B cell (primary cell): ENCODE results near the gene THADA. TPM values are rescaled to one million over a fixed set of nuclear protein-coding genes. Genes with fewer than 3 reads are reported as not detected.

Experiments used
- ATAC-seq: fragments of 200-7000 bp; cut with Tn5 transposase; one replicate; pipeline ENCODE4 v1.10.0; 2021; ENCODE audit warnings: low read depth, mild to moderate bottlenecking, moderate number of reproducible peaks, moderate library complexity
- CTCF ChIA-PET: fragments of 350-600 bp; sonication (Branson Sonifier 250); formaldehyde crosslinking; loops from one replicate; lab custom pipeline; 2021; ENCODE audit warnings: antibody characterized with exemption, inconsistent platforms; lab: Charles Lee
- POLR2A ChIA-PET: fragments of 350-600 bp; sonication (Branson Sonifier 250); formaldehyde crosslinking; loops from one replicate; lab custom pipeline; 2021; ENCODE audit warnings: antibody characterized with exemption; lab: Charles Lee
- DNase-seq: peaks from one replicate; pipeline ENCODE4 v3.0.0; 2013
- H2AFZ ChIP-seq: 2 replicates; pipeline ENCODE4 v1.6.1; 2012; ENCODE audit warnings: mild to moderate bottlenecking, low read depth, low read length; ENCODE audit not compliant: insufficient read depth, poor library complexity, severe bottlenecking
- H3K27ac ChIP-seq, 2 donors: 1 replicate in 1 of 2; 2 replicates in 1 of 2; pipeline ENCODE4 v1.5.1; 2012 to 2013; ENCODE audit warnings: low read length in 2 of 2, mild to moderate bottlenecking in 2 of 2, moderate library complexity in 1 of 2
- H3K27me3 ChIP-seq, 4 experiments: fragments of 200-600 bp in 1 of 4; sonication (generic) in 1 of 4; replicated peaks in 1 of 4; 1 replicate in 2 of 4; 2 replicates in 2 of 4; pipeline versions ENCODE4 v1.6.1 to v1.7.0; 2013 to 2016; ENCODE audit warnings: low read length in 3 of 4, mild to moderate bottlenecking in 2 of 4, mixed read lengths in 1 of 4, moderate library complexity in 1 of 4; ENCODE audit not compliant: insufficient read depth in 4 of 4, control insufficient read depth in 3 of 4; ENCODE audit errors: control extremely low read depth in 1 of 4
- H3K36me3 ChIP-seq, 2 experiments: replicated peaks in 1 of 2; 1 replicate in 1 of 2; 2 replicates in 1 of 2; pipeline versions ENCODE4 v1.6.1 to v1.7.1; 2013; ENCODE audit warnings: low read length in 1 of 2; ENCODE audit not compliant: insufficient read depth in 2 of 2, control insufficient read depth in 1 of 2; ENCODE audit errors: control extremely low read depth in 1 of 2, extremely low read depth in 1 of 2
- H3K4me1 ChIP-seq, 2 donors: fragments of 200-600 bp in 1 of 2; sonication (generic) in 1 of 2; 1 replicate in 1 of 2; 2 replicates in 1 of 2; pipeline versions ENCODE4 v1.5.1 to v1.6.1; 2013 to 2017; ENCODE audit warnings: low read length in 2 of 2; ENCODE audit not compliant: control insufficient read depth in 2 of 2, insufficient read depth in 2 of 2
- H3K4me2 ChIP-seq: replicated peaks from 2 replicates; pipeline ENCODE3; 2012; ENCODE audit warnings: mild to moderate bottlenecking, low read depth, low read length; ENCODE audit not compliant: poor library complexity, severe bottlenecking
- H3K4me3 ChIP-seq, 5 experiments: fragments of 200-600 bp in 1 of 5; sonication (generic) in 1 of 5; 1 replicate in 3 of 5; 2 replicates in 2 of 5; pipeline versions ENCODE4 v1.5.1 to v1.7.0; 2011 to 2016; ENCODE audit warnings: low read length in 4 of 5, mild to moderate bottlenecking in 4 of 5, low read depth in 2 of 5, control low read depth in 1 of 5, moderate library complexity in 1 of 5; ENCODE audit not compliant: insufficient read depth in 1 of 5; ENCODE audit errors: control extremely low read depth in 1 of 5, extremely low read depth in 1 of 5
- H3K79me2 ChIP-seq: fragments of 200-600 bp; sonication (generic); one replicate; pipeline ENCODE4 v1.6.0; 2016; ENCODE audit warnings: low read length; ENCODE audit not compliant: control insufficient read depth, insufficient read depth
- H3K9ac ChIP-seq: fragments of 200-600 bp; sonication (generic); 2 replicates; pipeline ENCODE4 v1.6.1; 2017; ENCODE audit warnings: mild to moderate bottlenecking, low read length, moderate library complexity
- H3K9me3 ChIP-seq, 3 donors: one replicate each; pipeline versions ENCODE4 v1.6.1 to v1.7.1; 2013; ENCODE audit warnings: low read length in 2 of 3; ENCODE audit not compliant: control insufficient read depth in 2 of 3, insufficient read depth in 1 of 3; ENCODE audit errors: control extremely low read depth in 1 of 3
- H4K20me1 ChIP-seq: 2 replicates; pipeline ENCODE4 v1.6.0; 2012; ENCODE audit warnings: mild to moderate bottlenecking, low read length; ENCODE audit not compliant: insufficient read depth, control insufficient read depth, poor library complexity, severe bottlenecking
- H3K27ac Mint-ChIP-seq: one replicate; pipeline ENCODE4 v1.8.0; 2021; ENCODE audit warnings: mixed read lengths
- H3K27me3 Mint-ChIP-seq: one replicate; pipeline ENCODE4 v1.8.0; 2021; ENCODE audit warnings: mixed read lengths
- H3K4me1 Mint-ChIP-seq: one replicate; pipeline ENCODE4 v1.8.0; 2021; ENCODE audit warnings: mixed read lengths
- H3K4me3 Mint-ChIP-seq: one replicate; pipeline ENCODE4 v1.8.0; 2021; ENCODE audit warnings: mixed read lengths
- H3K9me3 Mint-ChIP-seq: one replicate; pipeline ENCODE4 v1.8.0; 2022; ENCODE audit warnings: mixed read lengths; ENCODE audit not compliant: insufficient read depth
- EZH2 ChIP-seq: IDR thresholded peaks from 2 replicates; pipeline ENCODE4 v1.6.1; 2012; ENCODE audit warnings: borderline replicate concordance, low read depth, mild to moderate bottlenecking, moderate library complexity, low read length; ENCODE audit not compliant: insufficient read depth, poor library complexity, severe bottlenecking
- WGBS: methylation state at CpG from one replicate; pipeline ENCODE4 v1.1.5; 2013; ENCODE audit warnings: missing lambda C conversion rate; ENCODE audit not compliant: insufficient coverage; 5-methylcytosine and 5-hydroxymethylcytosine counted together
- intact Hi-C: fragments of 100-400 bp; cut with micrococcal nuclease; formaldehyde crosslinking; loops from one replicate; pipeline ENCODE4 v1.10.0; 2022
- polyA plus RNA-seq: library from polyadenylated mRNA; depleted of rRNA; stranded (reverse); fragments of >200 nt; gene quantifications from 2 replicates; pipeline ENCODE4 v1.2.3, GENCODE V29; 2012
- total RNA-seq, 2 donors: library from RNA; stranded (reverse); fragments of 120-200 nt in 1 of 2; gene quantifications; 1 replicate in 1 of 2; 2 replicates in 1 of 2; pipeline versions ENCODE4 v1.2.3 to v1.2.4, GENCODE V29; 2013 to 2022
- TF ChIP-seq, protein P1 (sequence below): fragments of 200-600 bp; IDR thresholded peaks from one replicate; pipeline ENCODE4 v1.8.0; 2022; ENCODE audit warnings: antibody characterized with exemption, mild to moderate bottlenecking

Gene THADA
- total and polyA plus RNA-seq, 2 donors (not counting 1 experiment from before 2014, with no cell fraction given) = 17.6 to 48.5 TPM

DNA sequence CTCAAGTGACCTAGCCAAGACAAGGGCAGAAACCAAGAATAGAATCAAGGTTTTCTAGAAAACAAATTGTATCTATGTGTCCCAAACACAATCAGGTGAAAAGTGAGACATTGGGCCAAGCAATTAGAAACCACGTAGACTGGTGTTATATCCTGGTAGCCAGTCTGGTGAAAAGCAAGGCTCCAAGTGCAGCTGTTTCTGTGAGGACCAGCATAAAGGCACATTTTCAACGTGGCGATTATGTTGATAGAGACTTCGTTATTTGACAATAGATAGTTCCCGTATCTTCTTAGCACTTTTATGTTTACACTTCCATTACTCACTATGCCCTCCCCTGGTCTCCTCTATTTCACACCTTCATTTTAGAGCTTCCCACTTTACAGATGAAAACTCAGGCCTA, 266.2 kb downstream of the THADA start:
- Mint-ChIP-seq H3K9me3 (no peaks in the 10 kb centered on the region), H3K27me3 (no peaks in the 10 kb centered on the region), H3K4me3 (no peak overlapping the region), H3K4me1 (no peaks in the 10 kb centered on the region), H3K27ac (no peak overlapping the region)
- POLR2A ChIA-PET = no interaction called here
- WGBS = 95% methylated on average over 3 of the region's 5 CpGs
- no peak for TF ChIP-seq EZH2
- TF ChIP-seq, protein P1, sequence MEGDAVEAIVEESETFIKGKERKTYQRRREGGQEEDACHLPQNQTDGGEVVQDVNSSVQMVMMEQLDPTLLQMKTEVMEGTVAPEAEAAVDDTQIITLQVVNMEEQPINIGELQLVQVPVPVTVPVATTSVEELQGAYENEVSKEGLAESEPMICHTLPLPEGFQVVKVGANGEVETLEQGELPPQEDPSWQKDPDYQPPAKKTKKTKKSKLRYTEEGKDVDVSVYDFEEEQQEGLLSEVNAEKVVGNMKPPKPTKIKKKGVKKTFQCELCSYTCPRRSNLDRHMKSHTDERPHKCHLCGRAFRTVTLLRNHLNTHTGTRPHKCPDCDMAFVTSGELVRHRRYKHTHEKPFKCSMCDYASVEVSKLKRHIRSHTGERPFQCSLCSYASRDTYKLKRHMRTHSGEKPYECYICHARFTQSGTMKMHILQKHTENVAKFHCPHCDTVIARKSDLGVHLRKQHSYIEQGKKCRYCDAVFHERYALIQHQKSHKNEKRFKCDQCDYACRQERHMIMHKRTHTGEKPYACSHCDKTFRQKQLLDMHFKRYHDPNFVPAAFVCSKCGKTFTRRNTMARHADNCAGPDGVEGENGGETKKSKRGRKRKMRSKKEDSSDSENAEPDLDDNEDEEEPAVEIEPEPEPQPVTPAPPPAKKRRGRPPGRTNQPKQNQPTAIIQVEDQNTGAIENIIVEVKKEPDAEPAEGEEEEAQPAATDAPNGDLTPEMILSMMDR = no peak
- ATAC-seq (no peak), DNase-seq (no peak)
- Histone ChIP-seq H2AFZ (no peak overlapping the region), H3K79me2 (no peaks in the 10 kb centered on the region), H3K4me3 (no peak overlapping the region), H3K27me3 (no peaks in the 10 kb centered on the region), H3K4me1 (no peaks in the 10 kb centered on the region), H4K20me1 (no peaks in the 10 kb centered on the region), H3K4me2 (no peak overlapping the region), H3K9ac (no peak overlapping the region), H3K9me3 (no peaks in the 10 kb centered on the region), H3K27ac (no peak overlapping the region), H3K36me3 (peaks cover 0 to 8% of the 10 kb centered on the region in 2 experiments)
- CTCF ChIA-PET = no interaction called here
- intact Hi-C loops = no loop called here

DNA sequence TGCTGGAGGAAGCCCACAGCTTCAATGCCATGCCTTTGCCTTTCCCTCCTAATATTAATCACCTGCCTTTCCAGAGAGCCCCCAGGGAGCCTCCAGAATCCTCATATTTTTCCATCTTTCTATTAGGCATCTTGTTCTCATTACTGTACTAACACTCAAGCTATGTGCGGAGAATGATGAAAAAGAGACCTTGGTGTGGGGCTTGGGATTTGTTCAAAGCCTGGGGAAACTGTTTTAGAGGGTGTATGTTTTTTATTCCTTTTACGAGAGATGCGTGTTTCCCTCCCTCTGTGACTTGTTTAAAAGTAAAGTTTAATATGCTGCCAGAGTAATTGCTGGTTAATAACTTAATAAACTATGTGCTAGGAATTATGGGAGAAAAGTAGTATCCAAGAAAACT, 267.0 kb downstream of the THADA start:
- H3K4me3 Mint-ChIP-seq = no peak overlapping the region
- no peaks in the 10 kb centered on the region for H3K9me3 Mint-ChIP-seq
- no peak overlapping the region for H3K27ac Mint-ChIP-seq
- H3K27me3 Mint-ChIP-seq = no peaks in the 10 kb centered on the region
- no peaks in the 10 kb centered on the region for H4K20me1 ChIP-seq
- H3K9me3 ChIP-seq = no peaks in the 10 kb centered on the region
- no peak overlapping the region for H3K27ac ChIP-seq
- POLR2A ChIA-PET = no interaction called here
- no peak overlapping the region for H2AFZ ChIP-seq
- H3K79me2 ChIP-seq = no peaks in the 10 kb centered on the region
- H3K4me3 ChIP-seq = no peak overlapping the region
- H3K4me1 Mint-ChIP-seq = no peaks in the 10 kb centered on the region
- TF ChIP-seq, protein P1 = no peak
- no peak for TF ChIP-seq EZH2
- no peak for DNase-seq
- H3K9ac ChIP-seq = no peak overlapping the region
- H3K4me1 ChIP-seq = no peaks in the 10 kb centered on the region
- H3K27me3 ChIP-seq = no peaks in the 10 kb centered on the region
- CTCF ChIA-PET = no interaction called here
- ATAC-seq = no peak
- intact Hi-C loops = no loop called here
- H3K36me3 ChIP-seq = peaks cover 0 to 8% of the 10 kb centered on the region in 2 experiments
- H3K4me2 ChIP-seq = no peak overlapping the region
- WGBS = 100% methylated on average over 2 of the region's 3 CpGs
